ENCODE results near the gene EFCAB9. TPM values are rescaled to one million over a fixed set of nuclear protein-coding genes. Genes with fewer than 3 reads are reported as not detected.
A peak's percentile ranks its signal among the peaks of the same experiment; 100 is the strongest.

EFCAB9 gene
- total RNA-seq, 1 experiment from 2014 or later, result not detected

GRCh38 chr5:172224996-172225395 is 31.0 kb downstream of the EFCAB9 start:
- H3K79me1 ChIP-seq (ENCODE audit: insufficient read depth, low read depth, low read length, poor library complexity, severe bottlenecking), result no peaks in the 10 kb centered on the region
- H2BK20ac ChIP-seq (ENCODE audit: low read depth, low read length, poor library complexity, severe bottlenecking), result no peak overlapping the region
- H3K4ac ChIP-seq (ENCODE audit: low read depth, low read length), result no peak overlapping the region
- H3K56ac ChIP-seq (ENCODE audit: insufficient read length, low read depth, low read length), result no peak overlapping the region
- Mint-ChIP-seq H3K4me1 (peaks cover 4 to 12% of the 10 kb centered on the region in 2 experiments; a peak in 2 of 4 replicates), H3K4me3 (no peak overlapping the region), H3K9me3 (no peaks in the 10 kb centered on the region), H3K27ac (peak overlapping the region in 2 of 3 experiments; percentile 63 to 68; a peak in 1 of 7 replicates), H3K27me3 (ENCODE audit: low read depth) (no peaks in the 10 kb centered on the region), H3K36me3 (ENCODE audit: insufficient read depth in 1 of 3, low read depth in 3 of 3) (peaks cover 9 to 74% (median 69%) of the 10 kb centered on the region in 3 experiments; a peak in 6 of 7 replicates)
- H3K23me2 ChIP-seq (ENCODE audit: insufficient read length, low read depth, low read length, poor library complexity, severe bottlenecking), result no peaks in the 10 kb centered on the region
- no peaks in the 10 kb centered on the region; the same call in 1 of the 2 replicates for H3K79me2 ChIP-seq (ENCODE audit: insufficient read depth, low read length)
- no peak overlapping the region for H2AFZ ChIP-seq (ENCODE audit: low read length)
- H2BK5ac ChIP-seq (ENCODE audit: insufficient read length, low read length), result no peak overlapping the region
- no peak overlapping the region for H4K8ac ChIP-seq (replicated peaks; ENCODE audit: insufficient read length, low read depth, low read length)
- no peak overlapping the region for H3K4me2 ChIP-seq (ENCODE audit: insufficient read depth, insufficient read length, low read length)
- no peaks in the 10 kb centered on the region for H3K27me3 ChIP-seq (ENCODE audit: insufficient read depth, low read length)
- no peak for TF ChIP-seq CTCF (conservative IDR thresholded peaks at IDR 0.05)
- H4K91ac ChIP-seq (ENCODE audit: insufficient read length, low read depth, low read length), result no peak overlapping the region
- no peak overlapping the region for H2AK5ac ChIP-seq (ENCODE audit: insufficient read length, low read length)
- H3K14ac ChIP-seq (ENCODE audit: insufficient read depth, low read length), result no peak overlapping the region
- H2BK120ac ChIP-seq (ENCODE audit: low read depth, low read length, poor library complexity, severe bottlenecking), result no peak overlapping the region
- no peaks in the 10 kb centered on the region for H3K4me1 ChIP-seq (ENCODE audit: insufficient read depth, low read length)
- DNase-seq, result no peak
- WGBS (ENCODE audit: extremely low coverage, insufficient read length, low lambda C conversion rate), result no CpG with 5 or more reads among the region's 1 CpG
- no peak overlapping the region for H2BK12ac ChIP-seq (ENCODE audit: insufficient read length, low read depth, low read length)
- H4K20me1 ChIP-seq (ENCODE audit: control insufficient read depth, insufficient read depth, insufficient read length), result no peaks in the 10 kb centered on the region
- H3K9me3 ChIP-seq (ENCODE audit: control insufficient read depth, low read depth, low read length), result no peaks in the 10 kb centered on the region
- H3K18ac ChIP-seq (ENCODE audit: insufficient read length, low read depth, low read length), result no peak overlapping the region
- no peak overlapping the region for H4K5ac ChIP-seq (ENCODE audit: insufficient read length, low read depth, low read length)
- no peak overlapping the region for H3T11ph ChIP-seq (ENCODE audit: low read length)
- no peak overlapping the region for H3K27ac ChIP-seq (ENCODE audit: insufficient read length, low read depth, low read length)
- H3K9ac ChIP-seq (ENCODE audit: extremely low read depth, insufficient read length, low read length), result no peak overlapping the region
- no peak overlapping the region for H2BK15ac ChIP-seq (ENCODE audit: low read depth, low read length)
- no peak overlapping the region for H3K23ac ChIP-seq (ENCODE audit: insufficient read length, low read depth, low read length)

All from H9 (cell line).